Upper lobe of left lung (tissue), 4 donors: Measurements from ENCODE around the gene SATB1.

Experiments
- CTCF ChIP-seq, 6 experiments: fragments of 450-650 bp in 4 of 6; fragments of 200-600 bp in 2 of 6; sonication (generic) in 2 of 6; IDR thresholded peaks; one replicate each; pipeline ENCODE4 v1.5.1; 2016 to 2019; ENCODE audit warnings: antibody characterized with exemption in 6 of 6
- EP300 ChIP-seq, 4 donors: sonication (generic); formaldehyde crosslinking; IDR thresholded peaks; one replicate each; pipeline ENCODE4 v1.5.1; 2017; ENCODE audit warnings: antibody characterized with exemption in 4 of 4, control low read depth in 2 of 4
- POLR2AphosphoS5 ChIP-seq, 2 donors: sonication (generic); formaldehyde crosslinking; IDR thresholded peaks; one replicate each; pipeline ENCODE4 v1.5.1; 2017; ENCODE audit warnings: antibody characterized with exemption in 2 of 2

GRCh38 chr3:18434711-18435110 lies 9.6 kb upstream of the SATB1 start:
- TF ChIP-seq EP300 (IDR thresholded peaks at IDR 0.05) (no peak), POLR2AphosphoS5 (IDR thresholded peaks at IDR 0.05) (no peak), CTCF (IDR thresholded peaks at IDR 0.05) (no peak)
